DND-41 (cell line): ENCODE measurements around the gene FLT3.

ENCODE experiments used
- EZH2 ChIP-seq: IDR thresholded peaks from 3 replicates; pipeline ENCODE4 v1.6.1; 2012; ENCODE audit warnings: borderline replicate concordance, low read depth, mild to moderate bottlenecking, moderate library complexity, low read length, inconsistent platforms; ENCODE audit not compliant: severe bottlenecking
- TF ChIP-seq, protein P1 (sequence below): IDR thresholded peaks from 2 replicates; pipeline ENCODE4 v1.5.1; 2012; ENCODE audit warnings: borderline replicate concordance, low read length, moderate library complexity, mild to moderate bottlenecking; ENCODE audit not compliant: poor library complexity, severe bottlenecking; ENCODE audit errors: extremely low read depth

DNA sequence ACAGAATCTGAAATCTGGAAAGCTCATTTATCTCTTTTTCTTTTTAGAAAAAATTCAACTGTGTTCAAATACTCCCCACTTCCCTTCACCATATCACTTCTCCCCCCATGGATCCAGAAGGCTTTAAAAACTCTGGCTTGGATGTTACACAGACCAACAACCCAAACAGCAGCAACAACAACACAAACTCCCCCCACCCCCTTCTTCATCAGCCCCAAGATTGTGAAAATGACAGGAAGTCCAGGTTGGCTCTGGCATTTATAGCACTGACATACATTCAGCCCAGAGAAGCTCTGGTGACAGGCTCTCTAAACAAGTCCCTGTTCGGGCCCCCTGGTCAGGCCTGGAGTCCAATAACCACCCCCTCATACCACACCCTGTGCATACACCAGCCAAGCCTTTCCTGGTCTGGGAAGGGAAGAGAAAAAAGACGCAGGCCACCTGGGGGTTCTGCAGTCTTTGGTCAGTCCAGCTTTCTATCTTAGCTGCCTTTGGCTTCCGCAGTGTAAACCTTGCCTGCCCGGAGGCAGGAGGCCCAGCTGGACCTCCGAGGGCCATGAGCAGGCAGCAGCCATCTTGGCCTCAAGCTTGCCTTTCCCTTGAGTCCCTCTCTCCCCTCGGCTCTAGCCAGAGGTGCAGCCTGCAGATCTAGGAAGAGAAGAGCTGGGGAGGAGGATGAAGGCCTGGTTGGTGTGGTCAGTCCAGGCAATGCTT lies 138.1 kb downstream of the FLT3 start:
- TF ChIP-seq, protein P1, sequence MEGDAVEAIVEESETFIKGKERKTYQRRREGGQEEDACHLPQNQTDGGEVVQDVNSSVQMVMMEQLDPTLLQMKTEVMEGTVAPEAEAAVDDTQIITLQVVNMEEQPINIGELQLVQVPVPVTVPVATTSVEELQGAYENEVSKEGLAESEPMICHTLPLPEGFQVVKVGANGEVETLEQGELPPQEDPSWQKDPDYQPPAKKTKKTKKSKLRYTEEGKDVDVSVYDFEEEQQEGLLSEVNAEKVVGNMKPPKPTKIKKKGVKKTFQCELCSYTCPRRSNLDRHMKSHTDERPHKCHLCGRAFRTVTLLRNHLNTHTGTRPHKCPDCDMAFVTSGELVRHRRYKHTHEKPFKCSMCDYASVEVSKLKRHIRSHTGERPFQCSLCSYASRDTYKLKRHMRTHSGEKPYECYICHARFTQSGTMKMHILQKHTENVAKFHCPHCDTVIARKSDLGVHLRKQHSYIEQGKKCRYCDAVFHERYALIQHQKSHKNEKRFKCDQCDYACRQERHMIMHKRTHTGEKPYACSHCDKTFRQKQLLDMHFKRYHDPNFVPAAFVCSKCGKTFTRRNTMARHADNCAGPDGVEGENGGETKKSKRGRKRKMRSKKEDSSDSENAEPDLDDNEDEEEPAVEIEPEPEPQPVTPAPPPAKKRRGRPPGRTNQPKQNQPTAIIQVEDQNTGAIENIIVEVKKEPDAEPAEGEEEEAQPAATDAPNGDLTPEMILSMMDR = no peak
- TF ChIP-seq EZH2 = no peak
